Fibroblast of upper back skin (primary cell): ENCODE results near the gene CINP.
A peak's percentile ranks its signal among the peaks of the same experiment; 100 is the strongest.

Source experiments
- DNase-seq: peaks from one replicate; pipeline ENCODE4 v3.0.0-alpha.2; 2013

The CINP gene

GRCh38 chr14:102362545-102363181, at the start of gene CINP, which contains the start of gene TECPR2:
Gene CINP, minus strand, starts transcription at chr14:102362890. Its CDS starts 39 bp downstream, at chr14:102362851.
Gene TECPR2, plus strand, starts transcription at chr14:102362941. Its CDS starts 13,781 bp downstream, at chr14:102376722.
- DNase-seq = peak; percentile 93

DNA sequence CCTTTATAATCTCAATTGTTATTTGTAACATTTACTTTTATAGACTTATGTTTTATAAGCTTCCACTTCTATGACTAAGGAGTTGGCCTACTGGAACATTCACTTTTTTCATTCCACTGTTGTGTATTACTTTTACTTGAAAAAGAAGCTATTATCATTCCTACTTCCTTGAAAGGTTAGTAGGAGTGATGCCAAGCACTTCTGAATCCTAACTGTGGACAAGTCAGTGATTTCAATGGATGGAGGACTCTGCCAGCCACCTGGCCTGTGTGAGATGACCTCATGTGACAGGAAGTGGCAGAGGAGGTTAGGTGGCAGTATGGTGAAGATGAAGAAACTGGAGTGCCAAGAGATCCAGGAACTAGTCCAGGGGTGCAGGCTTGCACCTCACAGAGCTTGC, 46.0 kb upstream of the CINP start:
- no peak for DNase-seq

DNA sequence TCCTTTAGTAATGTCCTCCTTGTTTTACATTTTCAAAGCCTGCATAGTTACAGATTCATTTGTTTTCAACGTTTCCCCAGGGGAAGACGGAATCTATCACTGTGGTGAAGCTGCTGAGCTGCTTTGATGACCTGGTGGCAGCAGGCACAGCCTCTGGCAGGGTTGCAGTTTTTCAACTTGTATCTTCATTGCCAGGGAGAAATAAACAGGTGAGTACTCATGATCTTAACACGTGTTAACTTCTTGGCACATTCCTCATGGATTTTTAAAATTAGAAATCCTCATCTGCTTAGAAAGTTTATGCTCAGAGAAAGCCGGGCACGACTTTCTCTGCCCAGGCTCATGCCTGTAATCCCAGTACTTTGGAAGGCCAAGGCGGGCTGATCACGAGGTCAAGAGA, 44.6 kb upstream of the CINP start:
- no peak for DNase-seq

DNA sequence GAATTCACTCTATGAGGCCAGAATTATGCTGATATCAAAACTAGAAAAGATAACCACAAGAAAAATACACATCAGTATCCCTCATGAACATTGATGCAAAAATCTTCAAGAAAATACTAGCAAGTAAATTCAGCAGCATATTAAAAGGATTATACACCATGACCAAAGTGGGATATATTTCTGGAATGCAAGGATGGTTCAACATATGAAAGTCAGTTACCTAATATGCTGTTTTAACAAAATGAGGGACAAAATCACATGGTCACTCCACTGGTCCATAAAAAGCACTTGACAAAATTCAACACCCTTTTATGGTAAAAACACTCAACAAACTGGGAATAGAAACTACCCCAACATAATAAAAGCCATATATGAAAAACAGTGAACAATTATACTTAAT, 40.3 kb upstream of the CINP start:
- no peak for DNase-seq

GRCh38 chr14:102396521-102396920, 33.8 kb upstream of the CINP start:
- peak; percentile 61 for DNase-seq

DNA sequence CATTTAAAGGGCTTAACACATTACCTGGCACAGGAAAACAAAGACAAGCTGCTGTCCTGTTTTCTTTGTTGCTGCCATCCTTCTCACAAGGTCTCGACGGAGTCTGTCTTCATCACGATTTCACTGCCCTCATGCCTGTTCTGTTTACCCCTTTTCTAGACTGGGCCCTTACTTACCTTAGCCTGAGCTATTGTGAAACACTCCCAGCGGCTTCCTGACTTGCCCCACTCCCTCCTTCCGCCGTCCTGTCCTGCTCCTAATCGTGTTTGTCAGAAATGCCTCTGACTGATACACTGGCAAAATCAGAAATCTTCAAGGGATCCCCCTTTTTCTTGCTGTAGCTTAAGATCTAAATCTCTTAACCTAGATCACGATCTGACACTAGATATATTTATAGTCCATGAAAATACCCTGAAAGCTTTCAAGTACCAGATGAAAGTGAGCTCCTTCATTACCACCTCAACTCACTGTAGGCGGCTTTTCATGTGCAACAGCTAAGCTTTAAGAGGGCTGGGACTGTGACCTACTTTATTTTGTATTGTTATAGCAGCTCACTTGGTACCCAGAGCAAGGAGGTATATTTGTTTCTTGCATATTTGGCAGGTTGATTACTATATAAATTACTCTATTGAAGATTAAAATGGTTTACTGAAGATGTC, 32.2 kb upstream of the CINP start:
- DNase-seq = no peak

- DNase-seq = no peak
Observed at GRCh38 chr14:102392506-102392905, 29.8 kb upstream of the CINP start.

- DNase-seq = peak; percentile 17
Observed at GRCh38 chr14:102390064-102390855, 27.6 kb upstream of the CINP start.

DNA sequence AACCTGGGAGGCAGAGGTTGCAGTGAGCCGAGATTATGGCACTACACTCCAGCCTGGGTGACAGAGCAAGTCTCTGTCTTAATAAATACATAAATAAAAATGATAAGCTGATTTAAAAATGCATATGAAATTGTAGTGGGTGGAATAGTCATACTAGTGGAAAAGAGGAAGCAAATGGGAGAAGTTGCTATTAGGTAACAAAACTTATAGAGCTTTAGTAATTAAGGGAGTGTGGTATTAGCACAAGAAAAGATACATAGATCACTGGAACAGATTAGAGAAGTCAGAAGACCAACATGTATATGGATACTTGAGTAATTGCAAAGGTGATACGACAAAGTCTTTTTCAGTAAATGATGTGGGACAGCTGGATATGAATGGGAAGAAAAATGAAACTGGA, 26.6 kb upstream of the CINP start:
- DNase-seq = no peak

GRCh38 chr14:102387086-102387485, 24.4 kb upstream of the CINP start:
- DNase-seq = no peak

DNA sequence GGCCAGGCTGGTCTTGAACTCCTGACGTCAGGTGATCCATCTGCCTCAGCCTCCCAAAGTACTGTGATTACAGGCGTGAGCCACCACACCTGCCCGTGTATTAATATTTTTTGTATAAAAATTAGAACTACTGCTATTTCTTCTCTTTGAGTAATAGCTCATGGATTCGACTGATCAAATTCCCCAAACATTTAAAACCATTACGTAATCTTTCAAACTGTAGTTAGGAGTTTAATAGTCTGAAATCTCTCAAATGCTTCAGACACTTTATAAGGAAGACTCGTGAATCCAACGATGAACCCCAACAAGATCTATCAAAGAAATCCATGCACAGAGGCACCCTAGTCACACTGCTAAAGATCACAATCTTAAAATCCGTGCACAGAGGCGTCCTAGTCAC, 16.1 kb upstream of the CINP start:
- DNase-seq = no peak

GRCh38 chr14:102377696-102378095, 15.0 kb upstream of the CINP start:
- DNase-seq = no peak

DNA sequence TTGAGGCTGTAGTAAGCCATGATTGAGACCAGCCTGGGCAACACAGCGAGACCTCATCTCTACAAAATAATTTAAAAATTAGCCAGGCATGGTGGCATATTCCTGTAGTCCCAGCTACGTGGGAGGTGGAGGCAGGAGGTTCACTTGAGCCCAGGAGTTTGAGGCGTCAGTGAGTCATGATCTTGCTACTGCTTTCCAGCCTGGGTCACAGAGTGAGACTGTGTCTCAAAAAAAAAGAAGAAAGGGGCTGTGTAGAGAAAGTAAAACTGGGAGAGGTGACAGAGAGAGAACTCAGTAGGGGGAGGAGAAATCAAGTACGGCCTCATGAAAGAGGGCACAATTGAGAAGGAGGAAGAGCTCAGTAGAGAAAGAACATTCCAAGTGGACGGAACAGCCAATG, 12.4 kb upstream of the CINP start:
- no peak for DNase-seq

DNA sequence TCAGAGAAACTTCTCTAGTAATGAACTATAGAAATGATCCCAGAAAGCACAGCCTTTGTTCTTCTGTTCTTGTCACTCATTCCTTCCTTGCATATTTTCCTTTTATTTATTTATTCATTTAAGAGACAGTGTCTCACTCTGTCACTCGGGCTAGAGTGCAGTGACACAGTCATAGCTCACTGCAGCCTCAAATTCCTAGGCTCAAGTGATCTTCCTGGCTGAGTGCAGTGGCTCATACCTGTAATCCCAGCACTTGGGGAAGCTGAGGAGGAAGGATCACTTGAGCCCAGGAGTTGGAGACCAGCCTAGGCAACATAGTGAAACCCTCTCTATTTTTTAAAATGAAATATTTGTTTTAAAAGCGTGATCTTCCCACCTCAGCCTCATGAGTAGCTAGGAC, 11.6 kb upstream of the CINP start:
- no peak for DNase-seq

DNA sequence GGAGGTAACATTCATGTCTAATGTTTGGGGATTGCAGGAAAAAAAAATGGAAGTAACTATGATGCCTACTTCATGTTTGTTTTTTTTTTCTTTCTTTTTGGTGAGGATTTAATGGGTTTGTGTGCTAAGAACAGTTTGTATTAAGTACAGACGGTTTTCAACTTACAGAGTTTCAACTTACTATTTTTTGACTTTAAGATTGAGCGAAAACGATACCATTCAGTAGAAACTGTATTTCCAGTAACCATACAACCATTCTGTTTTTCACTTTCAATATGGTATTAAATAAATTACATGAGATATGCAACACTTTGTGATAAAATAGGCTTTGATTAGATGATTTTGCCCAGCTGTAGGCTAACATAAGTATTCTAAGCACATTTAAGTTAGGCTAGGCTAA, 10.4 kb upstream of the CINP start:
- no peak for DNase-seq

DNA sequence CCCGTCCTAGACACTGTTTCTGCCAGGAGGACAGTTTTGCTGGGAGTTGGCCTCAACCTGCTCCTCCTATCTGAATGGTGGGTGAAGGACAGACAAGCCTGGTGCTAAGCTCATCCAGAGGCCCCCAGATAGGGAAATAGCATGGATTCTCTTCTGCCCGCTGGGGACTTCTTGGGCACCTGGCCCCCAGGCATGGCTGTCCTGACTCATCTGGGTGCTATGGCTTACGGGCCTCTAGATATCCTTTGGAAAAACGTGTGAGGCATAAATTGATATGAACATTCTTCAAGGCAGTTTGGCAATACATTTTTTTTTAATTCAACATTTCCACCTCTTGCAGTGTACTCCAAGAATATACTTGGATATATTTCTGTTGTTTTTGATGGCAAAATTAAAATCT, 8.7 kb upstream of the CINP start:
- no peak for DNase-seq

GRCh38 chr14:102370305-102370809, 7.7 kb upstream of the CINP start:
- DNase-seq = no peak

GRCh38 chr14:102363182-102363943, 673 bp upstream of the CINP start:
- DNase-seq = peak; percentile 17

DNA sequence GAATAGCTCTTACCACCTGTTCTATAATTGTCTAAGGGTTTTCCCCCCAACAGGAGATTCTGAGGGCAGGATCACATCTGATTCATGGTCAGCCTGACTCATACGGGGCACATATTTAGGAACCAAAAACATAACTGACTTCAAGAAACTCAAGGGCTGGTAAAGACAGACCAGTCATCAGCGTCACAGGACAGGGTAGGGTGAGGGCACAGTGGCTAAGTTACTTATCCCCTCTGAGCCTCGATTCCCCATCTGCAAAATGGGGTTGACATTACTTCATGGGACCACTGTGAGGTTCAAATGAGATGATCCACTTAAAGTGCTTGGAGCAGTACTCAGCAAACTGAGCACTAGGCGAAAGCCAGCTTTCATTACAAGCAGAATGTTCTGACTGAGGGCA, 606 bp downstream of the CINP start:
- DNase-seq = no peak

DNA sequence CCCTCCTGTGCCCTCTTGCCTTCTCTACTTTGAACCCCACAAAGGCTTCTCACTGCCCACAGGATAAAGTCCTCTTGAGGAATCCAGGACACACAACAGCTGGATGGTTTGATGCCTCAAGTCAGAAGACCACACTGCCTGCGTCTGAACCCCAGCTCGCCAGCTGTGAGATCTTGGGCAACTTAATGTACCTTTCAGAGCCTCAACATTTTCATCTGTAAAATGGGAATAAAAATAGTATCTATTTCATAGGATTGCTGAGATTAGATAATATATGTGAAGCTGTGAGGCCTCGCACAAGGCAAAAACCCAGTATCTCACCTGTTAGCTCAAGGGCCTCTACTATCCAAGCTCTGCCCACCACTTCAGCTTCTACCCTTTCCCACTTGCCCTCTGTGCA, 2.3 kb downstream of the CINP start:
- DNase-seq = no peak

GRCh38 chr14:102359341-102359740, 3.3 kb downstream of the CINP start:
- no peak for DNase-seq

DNA sequence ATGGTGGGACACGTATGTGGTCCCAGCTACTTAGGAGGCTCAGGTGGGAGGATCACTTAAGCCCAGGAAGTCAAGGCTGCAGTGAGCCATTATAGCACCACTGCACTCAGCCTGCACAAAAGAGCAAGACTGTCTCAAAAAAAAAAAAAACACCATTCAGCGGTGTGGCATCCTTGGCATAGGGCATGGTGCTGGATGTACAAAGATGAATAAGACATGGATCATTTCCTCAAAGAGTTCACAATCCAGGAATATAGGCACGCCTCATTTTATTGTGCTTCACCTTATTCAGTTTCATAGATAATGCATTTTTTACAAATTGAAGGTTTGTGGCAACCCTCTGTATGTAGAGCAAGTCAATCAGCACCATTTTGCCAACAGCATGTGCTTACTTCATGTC, 6.4 kb downstream of the CINP start:
- DNase-seq = no peak

DNA sequence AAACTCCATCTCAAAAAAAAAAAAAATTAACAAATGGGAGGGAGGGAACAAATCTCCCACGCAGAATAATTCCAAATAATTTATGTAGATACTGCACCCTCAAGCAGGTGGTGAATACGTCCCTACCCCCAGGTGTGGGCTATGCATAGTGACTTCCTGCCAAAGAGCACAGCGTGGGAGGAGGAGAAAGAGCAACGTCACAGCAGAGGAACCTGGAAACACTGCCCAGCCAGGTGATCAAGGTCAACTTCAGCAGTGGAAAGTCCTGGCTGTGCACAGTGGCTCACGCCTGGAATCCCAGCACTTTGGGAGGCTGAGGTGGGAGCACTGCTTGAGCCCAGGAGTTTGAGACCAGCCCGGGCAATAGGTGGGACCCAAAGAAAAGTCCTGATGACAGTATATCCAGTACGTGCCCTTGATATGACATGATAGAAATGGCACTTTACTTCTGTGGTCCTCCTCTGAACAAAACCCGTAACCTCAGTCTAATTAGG, 9.5 kb downstream of the CINP start:
- DNase-seq = no peak
